IPS-18a (cell line): ENCODE measurements around the gene KLHL28.

ENCODE experiments used
- H3K27ac ChIP-seq: one replicate; pipeline ENCODE4 v1.5.1; 2013; ENCODE audit warnings: low read length
- H3K27me3 ChIP-seq: one replicate; pipeline ENCODE4 v1.6.1; 2013; ENCODE audit warnings: mild to moderate bottlenecking, low read length; ENCODE audit not compliant: control insufficient read depth, insufficient read depth
- H3K36me3 ChIP-seq: one replicate; pipeline ENCODE4 v1.6.1; 2013; ENCODE audit warnings: low read depth, low read length; ENCODE audit not compliant: control insufficient read depth
- H3K4me1 ChIP-seq: one replicate; pipeline ENCODE4 v1.6.1; 2013; ENCODE audit warnings: low read depth, low read length; ENCODE audit not compliant: control insufficient read depth
- H3K4me3 ChIP-seq: one replicate; pipeline ENCODE4 v1.5.1; 2013; ENCODE audit warnings: low read length
- H3K9ac ChIP-seq: one replicate; pipeline ENCODE4 v1.6.1; 2013; ENCODE audit warnings: mild to moderate bottlenecking, low read length, moderate library complexity
- H3K9me3 ChIP-seq: one replicate; pipeline ENCODE4 v1.6.1; 2013; ENCODE audit warnings: low read depth, low read length; ENCODE audit not compliant: control insufficient read depth

The KLHL28 gene

GRCh38 chr14:44959538-44959937 is 2.2 kb downstream of the KLHL28 start:
- no peaks in the 10 kb centered on the region for H3K36me3 ChIP-seq
- no peak overlapping the region for H3K4me3 ChIP-seq
- H3K27ac ChIP-seq, result no peak overlapping the region
- H3K4me1 ChIP-seq, result peaks cover 24% of the 10 kb centered on the region
- H3K9me3 ChIP-seq, result no peaks in the 10 kb centered on the region
- no peak overlapping the region for H3K9ac ChIP-seq
- no peaks in the 10 kb centered on the region for H3K27me3 ChIP-seq

DNA sequence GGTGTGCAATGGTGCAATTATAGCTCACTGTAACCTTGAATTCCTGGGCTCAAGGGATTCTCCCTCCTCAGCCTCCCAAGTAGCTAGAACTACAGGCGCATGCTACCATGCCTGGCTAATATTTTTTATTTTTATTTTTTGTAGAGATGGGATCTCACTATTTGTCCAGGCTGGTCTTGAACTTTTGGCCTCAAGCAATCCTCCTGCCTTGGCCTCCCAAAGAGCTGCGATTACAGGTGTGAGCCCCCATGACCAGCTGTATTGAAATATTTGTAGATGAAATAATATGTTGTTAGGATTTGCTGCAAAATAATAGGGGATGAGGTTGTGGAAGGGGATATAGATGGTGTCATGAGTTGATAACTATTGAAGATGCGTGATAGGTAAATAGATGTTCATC is 4.9 kb downstream of the KLHL28 start:
- Histone ChIP-seq H3K9ac (no peak overlapping the region), H3K36me3 (no peaks in the 10 kb centered on the region), H3K4me3 (no peak overlapping the region), H3K9me3 (no peaks in the 10 kb centered on the region), H3K27ac (no peak overlapping the region), H3K4me1 (peaks cover 11% of the 10 kb centered on the region), H3K27me3 (no peaks in the 10 kb centered on the region)

DNA sequence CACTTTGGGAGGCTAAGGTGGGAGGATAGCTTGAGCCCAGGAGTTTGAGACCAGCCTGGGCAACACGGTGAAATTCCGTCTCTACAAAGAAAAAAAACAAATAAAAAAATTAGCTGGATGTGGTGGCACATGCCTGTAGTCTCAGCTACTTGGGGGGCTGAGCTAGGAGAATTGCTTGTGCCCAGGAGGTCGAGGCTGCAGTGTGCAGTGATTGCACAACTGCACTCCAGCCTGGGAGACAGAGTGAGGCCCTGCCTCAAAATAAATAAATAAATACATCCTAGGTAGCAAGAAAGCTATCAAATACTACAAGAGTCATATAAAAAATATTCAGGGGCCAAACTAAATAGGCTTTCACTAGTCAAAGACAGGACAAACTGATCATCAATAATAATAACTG is 6.2 kb downstream of the KLHL28 start:
- Histone ChIP-seq H3K36me3 (no peaks in the 10 kb centered on the region), H3K27ac (no peak overlapping the region), H3K4me1 (peaks cover 11% of the 10 kb centered on the region), H3K9ac (no peak overlapping the region), H3K27me3 (no peaks in the 10 kb centered on the region), H3K4me3 (no peak overlapping the region), H3K9me3 (no peaks in the 10 kb centered on the region)

DNA sequence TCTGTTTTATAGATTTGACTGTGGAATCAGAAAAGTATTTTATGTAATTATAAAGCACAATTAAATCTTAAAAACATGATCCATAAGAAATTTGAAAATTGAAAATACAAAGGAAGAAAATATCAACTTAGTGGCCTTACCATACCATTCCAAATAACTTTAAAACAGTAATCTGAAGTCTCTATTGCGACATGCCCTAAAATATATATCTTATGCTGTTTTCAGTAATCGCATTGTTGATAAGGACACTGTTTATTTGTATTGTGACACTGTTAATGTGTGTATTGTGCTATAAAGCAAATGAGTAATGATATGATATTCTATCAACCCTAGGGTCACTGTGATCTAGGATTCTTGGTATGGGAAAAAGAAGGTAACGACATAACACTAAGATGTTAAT is 7.0 kb downstream of the KLHL28 start:
- H3K9me3 ChIP-seq, result no peaks in the 10 kb centered on the region
- H3K36me3 ChIP-seq, result no peaks in the 10 kb centered on the region
- H3K9ac ChIP-seq, result no peak overlapping the region
- no peak overlapping the region for H3K4me3 ChIP-seq
- H3K27me3 ChIP-seq, result no peaks in the 10 kb centered on the region
- peaks cover 4% of the 10 kb centered on the region for H3K4me1 ChIP-seq
- no peak overlapping the region for H3K27ac ChIP-seq

- H3K9me3 ChIP-seq, result no peaks in the 10 kb centered on the region
- H3K9ac ChIP-seq, result no peak overlapping the region
- H3K36me3 ChIP-seq, result no peaks in the 10 kb centered on the region
- H3K27me3 ChIP-seq, result no peaks in the 10 kb centered on the region
- no peak overlapping the region for H3K4me3 ChIP-seq
- H3K27ac ChIP-seq, result no peak overlapping the region
- H3K4me1 ChIP-seq, result no peaks in the 10 kb centered on the region
Observed at GRCh38 chr14:44952391-44953110, 9.2 kb downstream of the KLHL28 start.

- no peaks in the 10 kb centered on the region for H3K4me1 ChIP-seq
- H3K27ac ChIP-seq, result no peak overlapping the region
- H3K4me3 ChIP-seq, result no peak overlapping the region
- H3K27me3 ChIP-seq, result no peaks in the 10 kb centered on the region
- no peaks in the 10 kb centered on the region for H3K36me3 ChIP-seq
- H3K9me3 ChIP-seq, result no peaks in the 10 kb centered on the region
- no peak overlapping the region for H3K9ac ChIP-seq
Observed at GRCh38 chr14:44951051-44951450, 10.7 kb downstream of the KLHL28 start.

DNA sequence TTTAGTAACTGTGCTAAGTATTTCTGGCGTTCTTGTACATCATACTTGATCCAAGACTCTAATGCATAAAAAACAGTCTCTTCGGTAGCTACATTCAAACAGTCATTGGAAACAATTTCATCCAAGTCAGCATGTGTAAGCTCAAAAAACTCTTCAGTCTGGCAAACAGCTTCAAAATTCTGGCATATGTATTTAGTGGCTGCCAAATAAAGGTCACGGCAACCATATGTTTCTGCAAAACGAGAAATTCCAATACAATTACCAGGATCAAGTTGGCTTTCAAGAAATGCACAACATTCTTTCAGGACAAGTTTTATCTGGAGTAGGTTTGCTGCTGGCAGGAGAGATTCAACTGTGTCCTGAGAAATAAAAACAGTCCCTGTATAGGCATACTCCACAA is 16.5 kb downstream of the KLHL28 start:
- peaks cover 8% of the 10 kb centered on the region for H3K36me3 ChIP-seq
- no peak overlapping the region for H3K9ac ChIP-seq
- H3K27ac ChIP-seq, result no peak overlapping the region
- H3K4me1 ChIP-seq, result no peaks in the 10 kb centered on the region
- H3K27me3 ChIP-seq, result no peaks in the 10 kb centered on the region
- no peak overlapping the region for H3K4me3 ChIP-seq
- no peaks in the 10 kb centered on the region for H3K9me3 ChIP-seq

DNA sequence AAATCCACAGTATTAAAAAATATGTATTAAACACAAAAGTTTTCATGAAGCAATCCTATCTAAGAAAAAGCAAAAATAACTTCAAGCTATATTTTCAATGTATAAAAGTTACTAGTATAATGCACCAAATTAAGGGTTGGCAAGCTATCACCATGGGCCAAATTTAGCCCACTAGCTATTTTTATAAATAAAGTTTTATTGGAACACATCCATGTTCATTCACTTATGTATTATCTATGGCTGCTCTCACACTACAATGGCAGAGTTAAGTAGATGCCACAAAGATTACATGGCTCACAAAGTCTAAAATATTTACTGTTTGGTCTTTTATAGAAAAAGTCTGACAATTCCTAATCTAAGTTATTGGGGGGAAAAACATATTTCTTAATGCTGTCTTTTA is 17.6 kb downstream of the KLHL28 start:
- H3K27me3 ChIP-seq, result no peaks in the 10 kb centered on the region
- no peaks in the 10 kb centered on the region for H3K9me3 ChIP-seq
- no peak overlapping the region for H3K27ac ChIP-seq
- H3K4me1 ChIP-seq, result no peaks in the 10 kb centered on the region
- H3K4me3 ChIP-seq, result no peak overlapping the region
- no peak overlapping the region for H3K9ac ChIP-seq
- peaks cover 8% of the 10 kb centered on the region for H3K36me3 ChIP-seq

DNA sequence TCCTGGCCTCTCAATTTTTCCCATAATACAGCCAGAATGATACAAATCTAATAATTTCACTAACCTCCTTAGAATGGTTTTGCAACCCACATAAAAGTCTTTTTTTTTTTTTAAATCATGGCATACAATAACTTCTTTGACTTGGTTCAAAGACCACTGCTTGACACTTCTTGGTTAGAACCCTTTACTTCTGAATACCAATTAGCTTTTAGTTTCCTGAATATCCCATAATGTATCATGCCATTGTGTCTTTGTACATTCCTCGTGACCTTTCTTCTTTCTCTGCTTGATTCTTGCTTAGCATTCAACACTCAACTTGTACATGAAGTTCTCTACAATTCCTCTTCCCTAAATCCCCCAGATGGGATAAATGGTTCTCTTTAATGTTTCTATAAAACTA is 19.3 kb downstream of the KLHL28 start:
- Histone ChIP-seq H3K27ac (no peak overlapping the region), H3K27me3 (no peaks in the 10 kb centered on the region), H3K9me3 (no peaks in the 10 kb centered on the region), H3K4me1 (no peaks in the 10 kb centered on the region), H3K9ac (no peak overlapping the region), H3K4me3 (no peak overlapping the region), H3K36me3 (peaks cover 8% of the 10 kb centered on the region)

- no peak overlapping the region for H3K4me3 ChIP-seq
- no peaks in the 10 kb centered on the region for H3K27me3 ChIP-seq
- no peak overlapping the region for H3K27ac ChIP-seq
- no peaks in the 10 kb centered on the region for H3K4me1 ChIP-seq
- H3K9ac ChIP-seq, result no peak overlapping the region
- H3K36me3 ChIP-seq, result peaks cover 8% of the 10 kb centered on the region
- no peaks in the 10 kb centered on the region for H3K9me3 ChIP-seq
Observed at GRCh38 chr14:44941591-44941990, 20.2 kb downstream of the KLHL28 start.

DNA sequence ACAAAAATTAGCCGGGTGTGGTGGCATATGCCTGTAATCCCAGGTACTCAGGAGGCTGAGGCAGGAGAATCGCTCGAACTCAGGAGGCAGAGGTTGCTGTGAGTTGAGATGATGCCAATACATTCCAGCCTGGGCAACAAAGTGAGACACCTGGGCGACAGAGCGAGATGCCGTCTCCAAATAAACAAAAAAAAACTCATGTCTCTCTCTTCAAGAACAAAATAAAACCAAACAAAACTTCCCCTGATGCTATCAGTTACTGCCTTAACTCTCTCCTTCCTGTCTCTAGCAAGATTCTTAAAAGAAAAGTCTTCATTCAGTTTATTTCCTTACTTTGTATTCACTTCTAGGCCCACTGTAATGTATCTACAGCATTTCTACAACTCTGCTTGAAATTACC is 20.8 kb downstream of the KLHL28 start:
- Histone ChIP-seq H3K4me3 (no peak overlapping the region), H3K27ac (no peak overlapping the region), H3K9me3 (no peaks in the 10 kb centered on the region), H3K9ac (no peak overlapping the region), H3K27me3 (no peaks in the 10 kb centered on the region), H3K4me1 (no peaks in the 10 kb centered on the region), H3K36me3 (peaks cover 8% of the 10 kb centered on the region)

DNA sequence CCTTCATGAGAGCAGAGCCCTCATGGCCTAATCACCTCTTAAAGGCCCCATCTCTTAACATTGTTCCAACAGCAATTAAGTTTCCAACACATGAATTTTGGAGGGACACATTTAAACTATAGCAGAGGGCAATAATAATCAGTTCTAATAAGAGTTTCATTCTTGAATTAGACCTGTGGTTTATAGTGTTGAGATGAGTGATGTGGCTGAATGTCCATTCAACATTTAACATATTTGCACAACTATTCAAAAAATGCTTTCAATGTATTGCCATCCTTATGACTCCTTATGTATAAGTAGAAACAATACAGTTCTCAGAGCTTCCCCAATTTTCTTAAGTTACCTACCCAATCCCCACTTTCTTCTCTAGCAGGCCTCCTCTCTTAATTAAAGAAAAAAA is 21.5 kb downstream of the KLHL28 start:
- no peaks in the 10 kb centered on the region for H3K4me1 ChIP-seq
- no peaks in the 10 kb centered on the region for H3K27me3 ChIP-seq
- H3K36me3 ChIP-seq, result peaks cover 6% of the 10 kb centered on the region
- H3K27ac ChIP-seq, result no peak overlapping the region
- no peaks in the 10 kb centered on the region for H3K9me3 ChIP-seq
- no peak overlapping the region for H3K4me3 ChIP-seq
- no peak overlapping the region for H3K9ac ChIP-seq
